PFSK-1 (cell line): ENCODE measurements around the gene CXCL14.

Experiments
- FOXP2 ChIP-seq: optimal IDR thresholded peaks from 2 replicates; pipeline ENCODE3; 2011; ENCODE audit warnings: borderline replicate concordance, control low read depth, inconsistent platforms; ENCODE audit not compliant: insufficient read depth; ENCODE audit errors: extremely low read length, extremely low read depth
- POLR2AphosphoS5 ChIP-seq: IDR thresholded peaks from 2 replicates; pipeline ENCODE4 v1.6.1; 2012; ENCODE audit warnings: low read depth, mild to moderate bottlenecking, control low read depth, low read length, moderate library complexity
- REST ChIP-seq, 2 experiments: IDR thresholded peaks; 2 replicates each; pipeline versions ENCODE4 v1.6.1 to v1.8.0; 2011 to 2012; ENCODE audit warnings: low read depth in 2 of 2, low read length in 2 of 2, control low read depth in 1 of 2, inconsistent platforms in 1 of 2, mild to moderate bottlenecking in 1 of 2, moderate library complexity in 1 of 2; ENCODE audit not compliant: insufficient read depth in 1 of 2
- SIN3A ChIP-seq: IDR thresholded peaks from 2 replicates; pipeline ENCODE4 v1.6.1; 2012; ENCODE audit warnings: mild to moderate bottlenecking, low read length, moderate library complexity, borderline replicate concordance; ENCODE audit not compliant: insufficient read depth
- TAF1 ChIP-seq: IDR thresholded peaks from 2 replicates; pipeline ENCODE4 v1.6.1; 2012; ENCODE audit warnings: low read length, control low read depth, borderline replicate concordance; ENCODE audit not compliant: insufficient read depth

- TF ChIP-seq POLR2AphosphoS5 (no peak), SIN3A (no peak), TAF1 (no peak), FOXP2 (no peak), REST (IDR thresholded peaks at IDR 0.05; ENCODE audit: insufficient read depth in 1 of 2, low read depth in 2 of 2, low read length in 2 of 2) (no peak)
Measured at GRCh38 chr5:135584276-135584675, 5.5 kb upstream of the CXCL14 start.
